ENCODE results near the gene NKX1-2. TPM values are rescaled to one million over a fixed set of nuclear protein-coding genes. Genes with fewer than 3 reads are reported as not detected.

Gene NKX1-2
- total RNA-seq, 1 experiment from 2014 or later: not detected

- Histone ChIP-seq H3K27ac (ENCODE audit: low read depth, low read length, poor library complexity, severe bottlenecking) (no peak overlapping the region), H3K9me3 (ENCODE audit: low read depth, low read length, poor library complexity, severe bottlenecking) (no peaks in the 10 kb centered on the region), H3K4me3 (ENCODE audit: low read depth, low read length, poor library complexity, severe bottlenecking) (no peak overlapping the region), H3K27me3 (replicated peaks; ENCODE audit: insufficient read depth, low read depth, low read length, poor library complexity) (peaks cover 89% of the 10 kb centered on the region), H3K36me3 (ENCODE audit: insufficient read depth, low read length, poor library complexity, severe bottlenecking) (no peaks in the 10 kb centered on the region), H3K4me1 (ENCODE audit: insufficient read depth, low read length, poor library complexity, severe bottlenecking) (peaks cover 9% of the 10 kb centered on the region)
- no peak for DNase-seq (ENCODE audit: low spot score)
- CTCF ChIA-PET: no interaction called here
- TF ChIP-seq CTCF (conservative IDR thresholded peaks at IDR 0.05; ENCODE audit: low read depth, low read length) (no peak), EZH2 (IDR thresholded peaks at IDR 0.05; ENCODE audit: borderline replicate concordance, low read depth, low read length, poor library complexity, severe bottlenecking) (no peak)
- BruUV-seq (replicated peaks): no TSS peak
- intact Hi-C loops (cut with micrococcal nuclease; ENCODE audit: unreplicated experiment): no loop called here
- POLR2A ChIA-PET (ENCODE audit: low non-redundant PET): no interaction called here
Measured at GRCh38 chr10:124451276-124451675, 1.4 kb upstream of the NKX1-2 start.

GRCh38 chr10:124450783-124451057 is 885 bp upstream of the NKX1-2 start:
- Histone ChIP-seq H3K4me1 (ENCODE audit: insufficient read depth, low read length, poor library complexity, severe bottlenecking) (peaks cover 9% of the 10 kb centered on the region), H3K27me3 (replicated peaks; ENCODE audit: insufficient read depth, low read depth, low read length, poor library complexity) (peaks cover 90% of the 10 kb centered on the region), H3K36me3 (ENCODE audit: insufficient read depth, low read length, poor library complexity, severe bottlenecking) (no peaks in the 10 kb centered on the region), H3K4me3 (ENCODE audit: low read depth, low read length, poor library complexity, severe bottlenecking) (no peak overlapping the region), H3K27ac (ENCODE audit: low read depth, low read length, poor library complexity, severe bottlenecking) (no peak overlapping the region), H3K9me3 (ENCODE audit: low read depth, low read length, poor library complexity, severe bottlenecking) (no peaks in the 10 kb centered on the region)
- TF ChIP-seq CTCF (conservative IDR thresholded peaks at IDR 0.05; ENCODE audit: low read depth, low read length) (no peak), EZH2 (IDR thresholded peaks at IDR 0.05; ENCODE audit: borderline replicate concordance, low read depth, low read length, poor library complexity, severe bottlenecking) (no peak)
- CTCF ChIA-PET: no interaction called here
- BruUV-seq (replicated peaks): no TSS peak
- intact Hi-C loops (cut with micrococcal nuclease; ENCODE audit: unreplicated experiment): no loop called here
- POLR2A ChIA-PET (ENCODE audit: low non-redundant PET): no interaction called here
- DNase-seq (ENCODE audit: low spot score): no peak

GRCh38 chr10:124449170-124450011 is 444 bp downstream of the NKX1-2 start:
- Histone ChIP-seq H3K4me1 (ENCODE audit: insufficient read depth, low read length, poor library complexity, severe bottlenecking) (peaks cover 9% of the 10 kb centered on the region), H3K27me3 (replicated peaks; ENCODE audit: insufficient read depth, low read depth, low read length, poor library complexity) (peaks cover 94% of the 10 kb centered on the region), H3K9me3 (ENCODE audit: low read depth, low read length, poor library complexity, severe bottlenecking) (no peaks in the 10 kb centered on the region), H3K27ac (ENCODE audit: low read depth, low read length, poor library complexity, severe bottlenecking) (no peak overlapping the region), H3K36me3 (ENCODE audit: insufficient read depth, low read length, poor library complexity, severe bottlenecking) (no peaks in the 10 kb centered on the region), H3K4me3 (ENCODE audit: low read depth, low read length, poor library complexity, severe bottlenecking) (peak overlapping the region; percentile 35)
- no peak for DNase-seq (ENCODE audit: low spot score)
- POLR2A ChIA-PET (ENCODE audit: low non-redundant PET): no interaction called here
- CTCF ChIA-PET: no interaction called here
- intact Hi-C loops (cut with micrococcal nuclease; ENCODE audit: unreplicated experiment): no loop called here
- no TSS peak for BruUV-seq (replicated peaks)
- TF ChIP-seq CTCF (conservative IDR thresholded peaks at IDR 0.05; ENCODE audit: low read depth, low read length): no peak
- TF ChIP-seq EZH2 (IDR thresholded peaks at IDR 0.05; ENCODE audit: borderline replicate concordance, low read depth, low read length, poor library complexity, severe bottlenecking): peak; percentile 94
